ENCODE measurements around the gene MAGEB2. TPM values are rescaled to one million over a fixed set of nuclear protein-coding genes. Genes with fewer than 3 reads are reported as not detected.

Gene MAGEB2, protein sequence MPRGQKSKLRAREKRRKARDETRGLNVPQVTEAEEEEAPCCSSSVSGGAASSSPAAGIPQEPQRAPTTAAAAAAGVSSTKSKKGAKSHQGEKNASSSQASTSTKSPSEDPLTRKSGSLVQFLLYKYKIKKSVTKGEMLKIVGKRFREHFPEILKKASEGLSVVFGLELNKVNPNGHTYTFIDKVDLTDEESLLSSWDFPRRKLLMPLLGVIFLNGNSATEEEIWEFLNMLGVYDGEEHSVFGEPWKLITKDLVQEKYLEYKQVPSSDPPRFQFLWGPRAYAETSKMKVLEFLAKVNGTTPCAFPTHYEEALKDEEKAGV
- total RNA-seq = not detected in 2 replicates

DNA sequence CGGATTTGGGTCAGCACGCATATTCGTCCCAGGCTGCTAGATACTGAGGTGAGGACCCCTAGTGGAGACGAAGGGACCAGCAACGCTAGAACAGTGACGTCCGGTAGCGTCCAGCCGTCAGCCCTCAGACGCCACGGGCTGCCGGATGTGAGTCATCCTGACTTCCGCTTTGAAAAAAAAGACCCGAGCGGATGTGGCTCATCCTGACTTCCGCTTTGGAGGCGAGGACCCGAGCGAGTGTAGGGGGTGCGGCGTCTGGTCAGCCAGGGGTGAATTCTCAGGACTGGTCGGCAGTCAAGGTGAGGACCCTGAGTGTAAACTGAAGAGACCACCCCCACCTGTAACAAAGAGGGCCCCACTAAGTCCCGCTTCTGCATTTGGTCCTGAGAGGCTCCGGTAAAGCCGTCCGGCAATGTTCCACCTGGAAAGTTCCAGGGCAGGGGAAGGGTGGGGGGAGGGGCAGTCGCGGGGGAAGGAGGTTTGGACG, at the start of gene MAGEB2:
TSS of gene MAGEB2 (plus strand) at position 207 of the 487 bp plus-strand sequence. CDS start 3,018 bp downstream, outside the sequence.

GRCh38 chrX:30230395-30230794, 15.0 kb downstream of the MAGEB2 start, which contains the start of gene MAGEB3:
TSS of gene MAGEB3 (plus strand) at chrX:30230657. CDS start at chrX:30235925, 5,268 bp downstream.

DNA sequence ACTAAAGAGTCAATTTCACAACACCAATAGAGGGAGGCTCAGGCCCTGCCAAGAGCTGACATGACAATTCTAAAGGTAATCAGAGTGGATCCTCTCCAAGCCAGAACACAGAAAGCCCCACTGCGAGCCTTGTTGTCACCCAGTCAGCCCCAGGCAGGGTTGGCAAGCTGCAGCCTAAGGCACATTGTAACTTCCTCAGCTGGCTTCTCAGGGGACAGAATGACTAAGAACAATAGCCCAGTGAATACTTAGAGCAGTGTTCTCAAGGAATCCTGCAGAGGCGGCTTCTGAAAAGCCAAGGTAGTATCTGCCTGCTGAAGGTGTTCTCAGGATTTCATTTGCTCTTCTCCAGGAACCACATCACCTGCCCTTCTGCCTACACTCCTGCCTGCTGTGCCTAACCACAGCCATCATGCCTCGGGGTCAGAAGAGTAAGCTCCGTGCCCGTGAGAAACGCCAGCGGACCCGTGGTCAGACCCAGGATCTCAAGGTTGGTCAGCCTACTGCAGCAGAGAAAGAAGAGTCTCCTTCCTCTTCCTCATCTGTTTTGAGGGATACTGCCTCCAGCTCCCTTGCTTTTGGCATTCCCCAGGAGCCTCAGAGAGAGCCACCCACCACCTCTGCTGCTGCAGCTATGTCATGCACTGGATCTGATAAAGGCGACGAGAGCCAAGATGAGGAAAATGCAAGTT, 26.5 kb downstream of the MAGEB2 start, which contains the start of gene MAGEB4:
TSS of gene MAGEB4 (plus strand) at position 277 of the 692 bp plus-strand sequence. CDS start at position 413, 136 bp downstream.

DNA sequence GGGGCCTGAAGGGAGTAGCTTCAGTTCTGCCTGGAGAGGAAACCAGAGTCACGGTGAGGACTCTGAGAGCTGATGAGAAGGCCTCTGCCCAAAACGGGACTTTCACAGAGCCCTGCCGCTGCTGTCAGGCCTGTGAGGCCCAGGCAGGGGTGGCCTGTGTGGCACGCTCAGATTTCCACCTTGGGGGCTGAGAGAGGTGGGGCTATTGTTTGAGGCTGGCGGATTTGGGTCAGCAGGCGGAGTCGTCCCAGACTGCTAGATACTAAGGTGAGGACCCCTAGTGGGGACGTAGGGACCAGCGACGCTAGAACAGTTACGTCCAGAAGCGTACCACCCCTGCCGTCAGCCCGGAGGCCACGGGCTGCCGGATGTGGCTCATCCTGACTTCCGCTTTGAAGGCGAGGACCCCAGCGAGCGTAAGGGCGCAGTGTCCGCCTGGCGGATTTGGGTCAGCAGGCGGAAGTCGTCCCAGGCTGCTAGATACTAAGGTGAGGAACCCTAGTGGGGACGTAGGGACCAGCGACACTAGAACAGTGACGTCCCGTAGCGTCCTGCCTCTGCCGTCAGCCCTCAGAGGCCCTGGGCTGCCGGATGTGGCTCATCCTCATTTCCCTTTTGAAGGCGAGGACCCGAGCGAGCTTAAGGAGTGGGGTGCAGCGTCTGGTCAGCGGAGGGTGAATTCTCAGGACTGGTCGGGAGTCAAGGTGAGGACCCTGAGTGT, 31.6 kb downstream of the MAGEB2 start, which contains the start of gene MAGEB1:
TSS of gene MAGEB1 (plus strand) at position 378 of the 721 bp plus-strand sequence. CDS start 3,348 bp downstream, outside the sequence.

Other genes starting within 250 kb of the MAGEB2 start
- gene MAGEB3, start 15.1 kb downstream of the MAGEB2 start, total RNA-seq = not detected in 2 replicates
- gene MAGEB4, start 26.4 kb downstream of the MAGEB2 start, total RNA-seq = not detected in 2 replicates
- gene MAGEB1, start 31.6 kb downstream of the MAGEB2 start, total RNA-seq = not detected in 2 replicates
- 0.38 and 0.65 TPM in 2 replicates for gene NR0B1, start 93.8 kb downstream of the MAGEB2 start, total RNA-seq